Smooth muscle cell (in vitro differentiated cells): ENCODE measurements around the gene ATF1. TPM values are rescaled to one million over a fixed set of nuclear protein-coding genes. Genes with fewer than 3 reads are reported as not detected.

ENCODE experiments used
- DNase-seq: peaks from one replicate; lab custom pipeline; 2025; ENCODE audit not compliant: unreplicated experiment; lab: John Stamatoyannopoulos, UW
- H2AFZ ChIP-seq: fragments of 200-600 bp; sonication (generic); 2 replicates; pipeline ENCODE4 v1.6.0; 2016; ENCODE audit warnings: antibody characterized with exemption, low read depth, mild to moderate bottlenecking
- H3F3A ChIP-seq: fragments of 200-600 bp; sonication (generic); 2 replicates; pipeline ENCODE4 v1.6.0; 2017; ENCODE audit warnings: antibody characterized with exemption, low read depth
- H3K27ac ChIP-seq: fragments of 200-600 bp; sonication (generic); 2 replicates; pipeline ENCODE4 v1.5.1; 2016; ENCODE audit warnings: low read depth, mild to moderate bottlenecking
- H3K27me3 ChIP-seq: fragments of 200-600 bp; sonication (generic); 2 replicates; pipeline ENCODE4 v1.6.1; 2016; ENCODE audit warnings: low read depth, mild to moderate bottlenecking
- H3K36me3 ChIP-seq: fragments of 200-600 bp; sonication (generic); 2 replicates; pipeline ENCODE4 v1.5.1; 2016; ENCODE audit warnings: low read depth
- H3K4me1 ChIP-seq: fragments of 200-600 bp; sonication (generic); 2 replicates; pipeline ENCODE4 v1.5.1; 2016; ENCODE audit warnings: low read depth
- H3K4me2 ChIP-seq: fragments of 200-600 bp; sonication (generic); 2 replicates; pipeline ENCODE4 v1.6.0; 2016; ENCODE audit warnings: mild to moderate bottlenecking
- H3K4me3 ChIP-seq: fragments of 200-600 bp; sonication (generic); 2 replicates; pipeline ENCODE4 v1.5.1; 2016; ENCODE audit warnings: mild to moderate bottlenecking
- H3K79me2 ChIP-seq: fragments of 200-600 bp; sonication (generic); 2 replicates; pipeline ENCODE4 v1.6.0; 2016; ENCODE audit warnings: low read depth, mild to moderate bottlenecking
- H3K9ac ChIP-seq: fragments of 200-600 bp; sonication (generic); 2 replicates; pipeline ENCODE4 v1.6.0; 2016; ENCODE audit warnings: low read depth
- H3K9me3 ChIP-seq: fragments of 200-600 bp; sonication (generic); replicated peaks from 2 replicates; pipeline ENCODE4 v1.5.1; 2016; ENCODE audit warnings: low read depth
- H4K20me1 ChIP-seq: fragments of 200-600 bp; sonication (generic); 2 replicates; pipeline ENCODE4 v1.6.0; 2016; ENCODE audit warnings: low read depth
- WGBS: methylation state at CpG from one replicate; pipeline ENCODE4 v1.1.7; 2016; ENCODE audit warnings: low lambda C conversion rate; 5-methylcytosine and 5-hydroxymethylcytosine counted together
- polyA plus RNA-seq: library from polyadenylated mRNA; unstranded; fragments of >200 nt; fragmentation: Nextera tagmentation; extraction: Ambion mirVana; gene quantifications from 2 replicates; pipeline ENCODE4 v1.2.1, GENCODE V29; 2016
- total RNA-seq: library from RNA; depleted of rRNA; stranded (reverse); fragments of >200 nt; gene quantifications from 2 replicates; pipeline ENCODE4 v1.2.3, GENCODE V29; 2014
- TF ChIP-seq, protein P1 (sequence below): fragments of 200-600 bp; sonication (generic); IDR thresholded peaks from 2 replicates; pipeline ENCODE4 v1.5.1; 2017; ENCODE audit warnings: borderline replicate concordance, mild to moderate bottlenecking, antibody characterized with exemption; ENCODE audit not compliant: insufficient read depth, poor library complexity, severe bottlenecking

Gene ATF1
- total and polyA plus RNA-seq, 2 experiments from 2014 or later, result 20.7 to 28.4 TPM

GRCh38 chr12:50784501-50784900 lies 20.6 kb downstream of the ATF1 start:
- H3K79me2 ChIP-seq, result peaks cover 46% of the 10 kb centered on the region
- H3K4me1 ChIP-seq, result peaks cover 7% of the 10 kb centered on the region
- DNase-seq, result no peak
- H3F3A ChIP-seq, result peaks cover 4% of the 10 kb centered on the region
- WGBS, result 95% methylated on average over 4 of the region's 4 CpGs
- TF ChIP-seq, protein P1, sequence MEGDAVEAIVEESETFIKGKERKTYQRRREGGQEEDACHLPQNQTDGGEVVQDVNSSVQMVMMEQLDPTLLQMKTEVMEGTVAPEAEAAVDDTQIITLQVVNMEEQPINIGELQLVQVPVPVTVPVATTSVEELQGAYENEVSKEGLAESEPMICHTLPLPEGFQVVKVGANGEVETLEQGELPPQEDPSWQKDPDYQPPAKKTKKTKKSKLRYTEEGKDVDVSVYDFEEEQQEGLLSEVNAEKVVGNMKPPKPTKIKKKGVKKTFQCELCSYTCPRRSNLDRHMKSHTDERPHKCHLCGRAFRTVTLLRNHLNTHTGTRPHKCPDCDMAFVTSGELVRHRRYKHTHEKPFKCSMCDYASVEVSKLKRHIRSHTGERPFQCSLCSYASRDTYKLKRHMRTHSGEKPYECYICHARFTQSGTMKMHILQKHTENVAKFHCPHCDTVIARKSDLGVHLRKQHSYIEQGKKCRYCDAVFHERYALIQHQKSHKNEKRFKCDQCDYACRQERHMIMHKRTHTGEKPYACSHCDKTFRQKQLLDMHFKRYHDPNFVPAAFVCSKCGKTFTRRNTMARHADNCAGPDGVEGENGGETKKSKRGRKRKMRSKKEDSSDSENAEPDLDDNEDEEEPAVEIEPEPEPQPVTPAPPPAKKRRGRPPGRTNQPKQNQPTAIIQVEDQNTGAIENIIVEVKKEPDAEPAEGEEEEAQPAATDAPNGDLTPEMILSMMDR, result no peak
- no peaks in the 10 kb centered on the region for H3K9me3 ChIP-seq
- H3K4me3 ChIP-seq, result no peak overlapping the region
- no peak overlapping the region for H3K27ac ChIP-seq
- H3K4me2 ChIP-seq, result no peak overlapping the region
- H3K36me3 ChIP-seq, result no peaks in the 10 kb centered on the region
- no peaks in the 10 kb centered on the region for H3K27me3 ChIP-seq
- no peak overlapping the region for H2AFZ ChIP-seq
- H3K9ac ChIP-seq, result no peak overlapping the region
- H4K20me1 ChIP-seq, result no peaks in the 10 kb centered on the region

DNA sequence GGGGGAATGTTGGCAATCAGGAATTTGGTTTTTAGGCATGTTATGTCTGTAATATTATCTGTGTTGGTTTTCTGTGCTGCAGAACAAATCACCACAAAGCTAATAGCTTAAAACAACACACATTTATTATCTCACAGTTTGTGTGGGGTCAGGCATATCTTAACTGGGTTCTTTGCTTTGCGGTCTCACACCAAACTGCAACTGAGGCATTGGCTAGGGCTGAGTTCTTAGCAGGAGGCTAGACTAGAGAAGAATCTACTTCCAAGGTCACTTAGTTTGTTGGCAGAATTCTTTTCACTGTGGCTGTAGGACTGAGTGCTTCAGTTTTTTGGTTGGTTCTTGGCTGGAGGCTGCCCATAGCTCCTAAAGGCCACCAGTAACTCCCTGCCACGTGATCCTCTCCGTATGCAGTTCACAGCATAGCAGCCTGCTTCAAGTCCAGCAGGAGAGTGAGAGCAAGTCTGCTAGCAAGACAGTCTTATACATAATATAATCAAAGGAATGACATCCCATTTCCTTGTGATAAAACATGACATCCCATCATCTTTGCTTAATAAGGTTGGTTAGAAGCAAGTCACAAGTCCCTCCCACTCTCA lies 21.6 kb downstream of the ATF1 start:
- no peaks in the 10 kb centered on the region for H3K9me3 ChIP-seq
- peak overlapping the region; percentile 94 for H3K27ac ChIP-seq
- TF ChIP-seq, protein P1, result no peak
- no peaks in the 10 kb centered on the region for H3K36me3 ChIP-seq
- H3K9ac ChIP-seq, result no peak overlapping the region
- H3K27me3 ChIP-seq, result no peaks in the 10 kb centered on the region
- H2AFZ ChIP-seq, result no peak overlapping the region
- H3K79me2 ChIP-seq, result peaks cover 47% of the 10 kb centered on the region
- no peak for DNase-seq
- peaks cover 7% of the 10 kb centered on the region for H3K4me1 ChIP-seq
- no peaks in the 10 kb centered on the region for H4K20me1 ChIP-seq
- 74% methylated on average over 3 of the region's 3 CpGs for WGBS
- H3K4me3 ChIP-seq, result no peak overlapping the region
- peaks cover 4% of the 10 kb centered on the region for H3F3A ChIP-seq
- no peak overlapping the region for H3K4me2 ChIP-seq

DNA sequence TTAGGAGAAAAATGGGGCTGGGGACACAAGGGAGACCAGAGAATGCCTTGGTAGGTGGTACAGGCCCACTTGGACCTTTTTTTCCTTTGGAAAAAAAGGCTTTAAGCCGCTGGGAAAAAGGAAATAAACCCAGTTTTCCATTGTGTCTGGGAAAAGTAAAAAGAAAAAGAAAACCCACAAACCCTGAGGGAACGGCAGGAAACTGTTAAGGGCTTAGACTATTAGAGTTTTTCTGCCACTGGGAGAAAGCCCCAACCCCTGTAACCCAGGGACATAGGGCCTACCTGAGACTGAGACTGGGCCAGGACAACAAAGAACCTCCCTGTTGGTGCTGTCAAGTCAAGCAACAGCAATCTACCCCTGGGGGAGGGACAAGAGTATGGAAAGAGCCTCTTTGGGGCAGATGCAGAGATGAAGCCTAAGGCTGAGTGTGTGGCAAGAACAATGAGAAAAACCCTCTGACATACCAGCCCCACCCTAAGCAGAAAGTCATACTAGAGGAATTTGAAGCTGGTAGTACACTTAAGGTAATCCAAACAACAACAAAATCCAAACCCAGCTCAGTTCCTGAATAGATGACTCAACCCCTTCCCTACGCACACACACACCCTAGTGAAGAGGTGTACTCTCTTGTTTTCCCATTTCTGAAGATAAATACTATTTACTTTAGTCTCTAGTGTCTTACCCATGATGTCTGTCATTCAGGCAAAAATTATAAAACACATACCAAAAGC lies 22.8 kb downstream of the ATF1 start:
- no peak for DNase-seq
- Histone ChIP-seq H3K27me3 (no peaks in the 10 kb centered on the region), H3K4me3 (no peak overlapping the region), H3K79me2 (peaks cover 43% of the 10 kb centered on the region), H3K4me2 (peak overlapping the region; percentile 25), H3K9me3 (no peaks in the 10 kb centered on the region), H3F3A (peaks cover 4% of the 10 kb centered on the region), H3K4me1 (peaks cover 7% of the 10 kb centered on the region), H2AFZ (no peak overlapping the region), H3K9ac (peak overlapping the region; percentile 66), H3K27ac (peak overlapping the region; percentile 94), H4K20me1 (peaks cover 8% of the 10 kb centered on the region), H3K36me3 (no peaks in the 10 kb centered on the region)
- TF ChIP-seq, protein P1, result no peak
- WGBS, result 45% methylated on average over 3 of the region's 3 CpGs
